ENCODE results near the gene DFFA. TPM values are rescaled to one million over a fixed set of nuclear protein-coding genes. Genes with fewer than 3 reads are reported as not detected.

Gene DFFA
- total RNA-seq, 1 donor, result 52.2 TPM

DNA sequence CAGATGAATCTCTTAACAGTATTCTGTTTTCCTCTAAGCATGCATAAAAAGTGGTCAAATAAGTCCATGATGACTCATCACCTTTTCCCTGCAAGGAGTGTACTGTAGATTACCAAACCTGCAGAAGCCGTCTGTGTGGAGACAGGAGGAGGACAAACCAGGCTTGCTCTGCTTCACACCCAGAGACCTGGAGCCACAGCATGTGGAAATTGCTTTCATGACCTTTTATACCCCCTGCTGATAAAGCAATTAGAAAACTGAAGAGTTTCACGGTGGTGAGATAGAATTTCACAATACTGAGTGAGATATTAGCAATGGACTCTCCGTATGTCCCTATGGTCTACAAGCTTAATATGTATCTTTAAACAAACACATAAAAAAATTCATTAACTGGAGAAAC lies 13.1 kb downstream of the DFFA start:
- no peak overlapping the region for H3K4me3 ChIP-seq (ENCODE audit: low read depth, low read length)
- TF ChIP-seq, protein P1, sequence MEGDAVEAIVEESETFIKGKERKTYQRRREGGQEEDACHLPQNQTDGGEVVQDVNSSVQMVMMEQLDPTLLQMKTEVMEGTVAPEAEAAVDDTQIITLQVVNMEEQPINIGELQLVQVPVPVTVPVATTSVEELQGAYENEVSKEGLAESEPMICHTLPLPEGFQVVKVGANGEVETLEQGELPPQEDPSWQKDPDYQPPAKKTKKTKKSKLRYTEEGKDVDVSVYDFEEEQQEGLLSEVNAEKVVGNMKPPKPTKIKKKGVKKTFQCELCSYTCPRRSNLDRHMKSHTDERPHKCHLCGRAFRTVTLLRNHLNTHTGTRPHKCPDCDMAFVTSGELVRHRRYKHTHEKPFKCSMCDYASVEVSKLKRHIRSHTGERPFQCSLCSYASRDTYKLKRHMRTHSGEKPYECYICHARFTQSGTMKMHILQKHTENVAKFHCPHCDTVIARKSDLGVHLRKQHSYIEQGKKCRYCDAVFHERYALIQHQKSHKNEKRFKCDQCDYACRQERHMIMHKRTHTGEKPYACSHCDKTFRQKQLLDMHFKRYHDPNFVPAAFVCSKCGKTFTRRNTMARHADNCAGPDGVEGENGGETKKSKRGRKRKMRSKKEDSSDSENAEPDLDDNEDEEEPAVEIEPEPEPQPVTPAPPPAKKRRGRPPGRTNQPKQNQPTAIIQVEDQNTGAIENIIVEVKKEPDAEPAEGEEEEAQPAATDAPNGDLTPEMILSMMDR (IDR thresholded peaks at IDR 0.05; ENCODE audit: insufficient read depth, low read depth, low read length), result no peak
- peak; percentile 94 for DNase-seq (ENCODE audit: low read depth)

DNA sequence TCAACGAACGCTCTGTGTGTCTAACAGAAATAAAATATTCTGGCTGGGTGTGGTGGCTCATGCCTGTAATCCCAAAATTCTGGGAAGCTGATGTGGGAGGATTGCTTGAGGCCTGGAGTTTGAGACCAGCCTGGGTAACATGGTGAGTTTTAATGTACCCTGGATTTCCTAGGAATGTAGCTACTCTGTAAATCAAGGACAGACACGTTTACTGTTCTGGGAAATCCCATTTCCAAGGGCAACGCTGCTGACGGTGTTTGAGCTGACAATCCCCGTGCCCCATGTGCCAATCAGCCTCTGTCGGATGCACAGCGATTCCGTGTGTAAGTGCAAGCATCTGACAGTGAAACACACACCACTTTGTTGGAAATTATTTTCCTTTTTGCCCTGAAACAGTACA lies 14.5 kb downstream of the DFFA start:
- TF ChIP-seq, protein P1 (IDR thresholded peaks at IDR 0.05; ENCODE audit: insufficient read depth, low read depth, low read length), result no peak
- DNase-seq (ENCODE audit: low read depth), result peak; percentile 74
- H3K4me3 ChIP-seq (ENCODE audit: low read depth, low read length), result peak overlapping the region; percentile 24

DNA sequence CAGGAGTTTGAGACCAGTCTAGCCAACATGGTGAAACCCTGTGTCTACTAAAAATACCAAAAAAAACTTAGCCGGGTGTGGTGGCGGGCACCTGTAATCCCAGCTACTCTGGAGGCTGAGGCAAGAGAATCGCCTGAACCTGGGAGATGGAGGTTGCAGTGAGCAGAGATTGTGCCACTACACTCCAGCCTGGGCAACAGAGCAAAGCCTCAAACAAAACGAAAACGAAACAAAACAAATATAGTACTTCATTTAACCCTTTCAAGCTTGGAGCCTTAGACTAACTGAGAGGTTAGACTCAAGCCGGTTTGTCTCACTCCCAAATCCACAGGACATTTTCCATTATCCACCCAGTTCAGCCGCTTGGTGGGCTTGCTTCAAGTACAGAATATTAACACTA lies 14.9 kb downstream of the DFFA start:
- peak overlapping the region; percentile 24 for H3K4me3 ChIP-seq (ENCODE audit: low read depth, low read length)
- DNase-seq (ENCODE audit: low read depth), result peak; percentile 37

DNA sequence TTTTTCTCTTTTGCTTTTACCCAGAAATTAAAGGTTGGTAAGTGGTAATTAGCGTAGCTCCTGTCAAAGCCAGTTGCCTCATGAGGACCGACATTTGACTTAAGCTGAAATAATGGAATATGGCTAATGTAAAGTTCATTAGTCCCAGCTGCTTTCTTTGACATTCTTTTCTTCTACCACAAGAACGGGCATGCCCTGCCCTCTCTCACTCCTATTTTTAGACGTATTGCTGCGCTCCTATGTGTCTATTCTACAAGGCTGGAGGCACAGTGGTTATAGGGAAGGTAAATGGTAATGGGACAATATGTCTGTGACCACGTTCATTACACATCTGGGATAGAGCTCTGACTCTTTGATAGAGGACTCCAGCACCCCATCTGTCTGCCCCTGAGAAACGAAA lies 15.7 kb downstream of the DFFA start:
- TF ChIP-seq, protein P1 (IDR thresholded peaks at IDR 0.05; ENCODE audit: insufficient read depth, low read depth, low read length), result no peak
- DNase-seq (ENCODE audit: low read depth), result no peak
- H3K4me3 ChIP-seq (ENCODE audit: low read depth, low read length), result no peak overlapping the region

DNA sequence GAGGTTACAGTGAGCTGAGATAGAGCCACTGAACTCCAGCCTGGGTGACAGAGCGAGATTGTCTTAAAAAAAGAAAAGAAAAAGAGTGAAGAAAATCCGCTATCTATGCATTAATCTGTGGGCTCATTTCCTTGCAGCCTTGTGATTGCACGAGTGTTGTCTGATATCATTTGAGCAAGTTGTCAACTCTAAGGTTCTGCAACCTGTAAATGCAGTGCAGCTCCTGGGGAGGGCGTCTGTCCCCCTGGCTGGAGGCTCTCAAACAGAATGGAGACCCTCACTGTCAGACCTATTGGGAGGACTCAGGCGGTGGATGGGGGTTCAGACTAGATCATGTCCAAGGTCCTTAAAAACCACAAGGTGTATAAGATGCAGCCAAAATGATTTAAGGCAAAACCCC lies 16.3 kb downstream of the DFFA start:
- TF ChIP-seq, protein P1 (IDR thresholded peaks at IDR 0.05; ENCODE audit: insufficient read depth, low read depth, low read length), result no peak
- H3K4me3 ChIP-seq (ENCODE audit: low read depth, low read length), result no peak overlapping the region
- DNase-seq (ENCODE audit: low read depth), result no peak

DNA sequence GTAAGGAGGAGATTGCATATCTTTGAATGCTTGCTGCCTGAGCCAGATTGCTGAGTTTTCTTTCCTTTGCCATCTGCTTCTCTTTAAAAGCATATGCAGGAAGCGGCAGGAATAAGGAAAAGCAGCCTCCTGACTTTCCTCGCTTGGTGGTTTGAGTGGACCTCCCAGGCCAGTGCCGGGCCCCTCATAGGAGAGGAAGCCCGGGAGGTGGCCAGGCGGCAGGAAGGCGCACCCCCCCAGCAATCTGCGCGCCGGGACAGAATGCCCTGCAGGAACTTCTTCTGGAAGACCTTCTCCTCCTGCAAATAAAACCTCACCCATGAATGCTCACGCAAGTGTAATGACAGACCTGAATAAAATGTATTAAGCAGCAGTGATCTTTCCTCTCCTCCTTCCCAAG lies 21.0 kb downstream of the DFFA start:
- TF ChIP-seq, protein P1 (IDR thresholded peaks at IDR 0.05; ENCODE audit: insufficient read depth, low read depth, low read length), result no peak
- peak; percentile 36 for DNase-seq (ENCODE audit: low read depth)
- H3K4me3 ChIP-seq (ENCODE audit: low read depth, low read length), result peak overlapping the region; percentile 32

DNA sequence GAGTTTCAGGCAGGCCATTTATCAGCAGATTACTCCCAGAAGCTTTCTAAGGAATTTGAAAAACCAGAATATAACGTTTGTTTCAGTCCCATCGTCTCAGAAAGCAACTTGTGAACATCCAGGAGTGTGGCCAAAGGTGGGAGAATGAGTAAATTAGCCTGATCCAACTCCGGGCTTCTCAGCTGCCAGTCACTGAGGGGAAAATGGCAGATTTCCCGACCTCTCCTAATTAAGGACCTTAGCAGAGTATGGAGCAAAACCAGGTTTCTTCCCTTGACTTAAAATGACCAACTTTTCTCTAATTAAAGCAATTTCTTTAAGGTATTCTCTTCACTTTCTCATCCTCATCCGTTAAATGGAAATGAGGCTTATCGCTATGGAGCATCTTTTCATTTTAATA lies 21.5 kb downstream of the DFFA start:
- DNase-seq (ENCODE audit: low read depth), result no peak
- peak overlapping the region; percentile 32 for H3K4me3 ChIP-seq (ENCODE audit: low read depth, low read length)

More for the DNA sequence above, 21.5 kb downstream of the DFFA start:
- TF ChIP-seq, protein P1 (IDR thresholded peaks at IDR 0.05; ENCODE audit: insufficient read depth, low read depth, low read length), result no peak
